SK-N-SH (cell line): ENCODE results near the gene SNX27. TPM values are rescaled to one million over a fixed set of nuclear protein-coding genes. Genes with fewer than 3 reads are reported as not detected.

Experiments used
- CTCF ChIA-PET: fragments of 300-600, 350-600 bp; formaldehyde crosslinking; extraction: SDS; loops from one replicate; lab custom pipeline; 2021; lab: Yijun Ruan, JAX
- POLR2A ChIA-PET: fragments of 350-600 bp; sonication (Branson Sonifier 250); formaldehyde crosslinking; extraction: SDS; loops from one replicate; lab custom pipeline; 2020; ENCODE audit warnings: antibody characterized with exemption, inconsistent platforms; lab: Yijun Ruan, JAX
- DNase-seq: peaks from one replicate; pipeline ENCODE4 v3.0.0; 2012
- H2AFZ ChIP-seq: fragments of 200-600 bp; sonication (generic); 2 replicates; pipeline ENCODE4 v1.8.1; 2016; ENCODE audit warnings: antibody characterized with exemption, mild to moderate bottlenecking, low read depth
- H3F3A ChIP-seq: fragments of 200-600 bp; sonication (generic); replicated peaks from 2 replicates; pipeline ENCODE3; 2016; ENCODE audit warnings: antibody characterized with exemption, mild to moderate bottlenecking; ENCODE audit not compliant: insufficient read depth
- H3K27ac ChIP-seq, 2 experiments: fragments of 200-500 bp in 1 of 2; fragments of 200-600 bp in 1 of 2; sonication (Bioruptor generic) in 1 of 2; sonication (generic), shearing (Covaris generic) in 1 of 2; 2 replicates each; pipeline versions ENCODE4 v1.5.1 to v1.6.1; 2014 to 2016; ENCODE audit warnings: low read depth in 2 of 2, inconsistent platforms in 1 of 2, low read length in 1 of 2, mild to moderate bottlenecking in 1 of 2, mixed read lengths in 1 of 2
- H3K27me3 ChIP-seq: fragments of 200-600 bp; sonication (generic), shearing (Covaris generic); 2 replicates; pipeline ENCODE4 v1.6.1; 2016; ENCODE audit warnings: mixed run types; ENCODE audit not compliant: insufficient read depth
- H3K36me3 ChIP-seq, 2 experiments: fragments of 200-500 bp in 1 of 2; fragments of 200-600 bp in 1 of 2; sonication (Bioruptor generic) in 1 of 2; sonication (generic) in 1 of 2; replicated peaks in 1 of 2; 2 replicates each; pipeline versions ENCODE3 to v1.5.1; 2014 to 2016; ENCODE audit warnings: low read length in 1 of 2, mild to moderate bottlenecking in 1 of 2; ENCODE audit not compliant: insufficient read depth in 2 of 2, control insufficient read depth in 1 of 2
- H3K4me1 ChIP-seq, 2 experiments: fragments of 200-500 bp in 1 of 2; fragments of 200-600 bp in 1 of 2; sonication (Bioruptor generic) in 1 of 2; sonication (generic), shearing (Covaris generic) in 1 of 2; 2 replicates each; pipeline versions ENCODE4 v1.5.1 to v1.6.1; 2014 to 2016; ENCODE audit warnings: low read depth in 1 of 2, low read length in 1 of 2, mixed run types in 1 of 2; ENCODE audit not compliant: insufficient read depth in 2 of 2, control insufficient read depth in 1 of 2
- H3K4me2 ChIP-seq: fragments of 200-600 bp; sonication (generic), shearing (Covaris generic); 2 replicates; pipeline ENCODE4 v1.6.1; 2017; ENCODE audit warnings: mixed run types
- H3K4me3 ChIP-seq, 2 experiments: fragments of 200-500 bp in 1 of 2; fragments of 200-600 bp in 1 of 2; sonication (Bioruptor generic) in 1 of 2; sonication (generic), shearing (Covaris generic) in 1 of 2; 2 replicates each; pipeline versions ENCODE4 v1.5.1 to v1.8.1; 2014 to 2016; ENCODE audit warnings: low read depth in 2 of 2, inconsistent platforms in 1 of 2, low read length in 1 of 2, mild to moderate bottlenecking in 1 of 2, mixed read lengths in 1 of 2, moderate library complexity in 1 of 2
- H3K79me2 ChIP-seq: fragments of 200-600 bp; sonication (generic); 2 replicates; pipeline ENCODE4 v1.8.1; 2017; ENCODE audit warnings: mild to moderate bottlenecking; ENCODE audit not compliant: insufficient read depth
- H3K9ac ChIP-seq: fragments of 200-600 bp; sonication (generic); 2 replicates; pipeline ENCODE4 v1.6.1; 2017; ENCODE audit warnings: mixed run types
- H3K9me2 ChIP-seq: fragments of 200-600 bp; sonication (generic); 2 replicates; pipeline ENCODE4 v1.6.1; 2017; ENCODE audit warnings: mixed run types
- H3K9me3 ChIP-seq: fragments of 200-600 bp; sonication (generic); 2 replicates; pipeline ENCODE4 v1.6.1; 2017; ENCODE audit warnings: mixed run types, mild to moderate bottlenecking, moderate library complexity
- H4K20me1 ChIP-seq: fragments of 200-600 bp; sonication (generic); 2 replicates; pipeline ENCODE4 v1.6.1; 2017; ENCODE audit warnings: mild to moderate bottlenecking, mixed run types; ENCODE audit not compliant: insufficient read depth
- CHD2 ChIP-seq: fragments of 150-350 bp; IDR thresholded peaks from 2 replicates; pipeline ENCODE4 v1.6.1; 2018; ENCODE audit warnings: low read length; ENCODE audit not compliant: partially characterized antibody
- EZH2phosphoT487 ChIP-seq: fragments of 200-600 bp; sonication (generic); IDR thresholded peaks from 2 replicates; pipeline ENCODE4 v1.6.1; 2017; ENCODE audit warnings: low read depth, mixed run types, mild to moderate bottlenecking, antibody characterized with exemption, moderate library complexity, borderline replicate concordance
- FOXJ3 ChIP-seq: sonication (generic); formaldehyde crosslinking; IDR thresholded peaks from 2 replicates; pipeline ENCODE4 v1.5.1; 2020; ENCODE audit warnings: mild to moderate bottlenecking, missing genetic modification reagents
- GABPA ChIP-seq: IDR thresholded peaks from 2 replicates; pipeline ENCODE4 v1.4.0; 2012; ENCODE audit warnings: low read depth, mild to moderate bottlenecking
- GATA2 ChIP-seq: sonication (generic); formaldehyde crosslinking; IDR thresholded peaks from 2 replicates; pipeline ENCODE4 v1.5.0; 2020; ENCODE audit warnings: mild to moderate bottlenecking, missing genetic modification reagents
- MEF2A ChIP-seq: IDR thresholded peaks from 2 replicates; pipeline ENCODE4 v1.4.0; 2012; ENCODE audit warnings: low read depth, borderline replicate concordance
- MXI1 ChIP-seq: IDR thresholded peaks from 2 replicates; pipeline ENCODE4 v1.6.1; 2012; ENCODE audit warnings: mild to moderate bottlenecking, low read depth, low read length, improper control_type of control experiment
- RCOR1 ChIP-seq: fragments of 150-350 bp; IDR thresholded peaks from 2 replicates; pipeline ENCODE4 v1.6.1; 2017; ENCODE audit warnings: antibody characterized with exemption, low read length
- RFX5 ChIP-seq: IDR thresholded peaks from 2 replicates; pipeline ENCODE4 v1.6.1; 2012; ENCODE audit warnings: mild to moderate bottlenecking, improper control_type of control experiment, low read length
- SIN3A ChIP-seq: IDR thresholded peaks from 2 replicates; pipeline ENCODE4 v1.6.1; 2012; ENCODE audit warnings: low read depth, mild to moderate bottlenecking, low read length, moderate library complexity, borderline replicate concordance
- TCF12 ChIP-seq: IDR thresholded peaks from 2 replicates; pipeline ENCODE4 v1.4.0; 2012
- TEAD4 ChIP-seq: IDR thresholded peaks from 2 replicates; pipeline ENCODE4 v1.4.0; 2012; ENCODE audit warnings: mild to moderate bottlenecking, borderline replicate concordance; ENCODE audit not compliant: insufficient read depth
- YY1 ChIP-seq: IDR thresholded peaks from 2 replicates; pipeline ENCODE4 v1.4.0; 2012; ENCODE audit warnings: low read depth, mild to moderate bottlenecking
- WGBS: methylation state at CpG from one replicate; pipeline ENCODE4 v1.1.6; 2017; ENCODE audit warnings: low lambda C conversion rate; 5-methylcytosine and 5-hydroxymethylcytosine counted together
- polyA plus RNA-seq, 3 experiments: library from polyadenylated mRNA; depleted of rRNA; stranded (reverse); fragments of >200 nt; gene quantifications; 2 replicates each; pipeline ENCODE4 v1.2.3, GENCODE V29; 2012
- TF ChIP-seq, protein P1 (sequence below): fragments of 150-350 bp; IDR thresholded peaks from 2 replicates; pipeline ENCODE4 v1.6.1; 2016; ENCODE audit warnings: mild to moderate bottlenecking, low read depth, low read length
- TF ChIP-seq, protein P2 (sequence below): IDR thresholded peaks from 2 replicates; pipeline ENCODE4 v1.6.1; 2012; ENCODE audit warnings: mild to moderate bottlenecking, low read depth, low read length, moderate library complexity
- TF ChIP-seq, protein P3 (sequence below): fragments of 200-600 bp; sonication (generic); IDR thresholded peaks from 2 replicates; pipeline ENCODE4 v1.6.1; 2017; ENCODE audit warnings: antibody characterized with exemption, mild to moderate bottlenecking, moderate library complexity
- TF ChIP-seq, protein P4 (sequence below): IDR thresholded peaks from 2 replicates; pipeline ENCODE4 v1.4.0; 2012; ENCODE audit warnings: low read depth

SNX27 gene
- polyA plus RNA-seq, 1 of the 3 experiments (the other 2 are of a cell fraction): 10.8 TPM

DNA sequence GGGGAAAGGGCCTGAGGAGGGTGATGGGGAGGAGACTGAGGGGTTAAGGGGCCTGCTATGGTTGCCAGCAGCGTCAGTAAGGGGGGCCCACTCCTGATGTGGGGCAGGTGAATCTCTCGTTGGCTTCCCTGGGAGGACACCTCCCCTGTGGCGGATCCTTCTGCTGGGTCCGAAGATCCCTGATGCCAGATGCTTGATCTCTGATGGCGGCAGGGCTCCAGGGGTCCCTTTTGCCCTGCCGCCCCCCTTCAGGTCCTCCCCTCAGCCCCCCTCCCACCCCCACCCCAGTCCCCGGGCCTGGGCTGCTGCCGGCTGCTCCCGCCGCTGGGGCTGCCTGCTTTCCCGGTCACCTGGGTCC lies 104.5 kb downstream of the SNX27 start:
- no peaks in the 10 kb centered on the region for H3K9me3 ChIP-seq
- CTCF ChIA-PET: interaction anchor here (0.6 to 7.1 kb wide), 28 partner anchors 9 to 1649 kb away, joined by 3 to 64 read pairs (median 4); no protein-coding TSS in a partner anchor

DNA sequence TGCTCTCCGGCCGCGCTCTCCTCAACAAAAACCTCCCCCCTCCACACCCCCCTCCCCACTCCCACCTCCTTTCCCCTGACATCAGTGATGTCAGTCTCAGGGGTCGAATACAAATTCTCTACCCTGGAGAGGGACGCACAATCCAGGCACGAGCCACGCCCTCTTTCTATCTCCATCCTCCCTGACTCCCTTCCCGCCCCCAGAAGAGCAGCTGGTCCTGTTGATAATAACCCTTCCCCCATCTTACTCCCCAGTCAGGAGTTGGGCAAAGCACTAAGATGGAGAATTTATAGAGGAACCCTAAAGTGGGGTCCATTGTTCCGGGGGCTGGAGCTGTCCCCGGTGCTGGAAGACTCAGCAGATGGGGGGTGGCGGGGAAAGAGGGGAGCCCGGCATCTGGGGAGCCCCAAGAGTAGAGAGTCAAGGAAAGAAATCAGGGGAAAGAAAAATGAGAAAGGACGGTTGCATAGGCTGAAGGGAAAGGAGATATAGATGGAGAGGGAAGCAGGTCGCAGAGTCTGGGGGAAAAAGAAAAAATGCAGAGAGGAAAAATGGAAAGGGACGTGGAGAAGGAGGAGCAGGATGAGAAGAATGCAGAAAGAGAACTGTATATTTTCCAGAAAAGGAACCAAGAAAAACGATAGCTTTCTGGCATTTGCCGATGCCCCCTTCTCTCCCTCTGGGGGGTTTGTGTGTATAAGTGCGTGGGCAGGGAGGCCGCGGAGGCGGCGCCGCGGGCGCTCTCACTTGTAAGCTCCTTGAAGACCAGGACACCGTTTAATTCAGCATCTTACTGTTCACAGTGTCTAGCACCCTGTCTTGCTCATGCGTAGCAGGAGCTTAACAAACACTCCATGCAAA lies 105.2 kb downstream of the SNX27 start, which contains the start of gene CELF3:
TSS of gene CELF3 (minus strand) at position 33 of the 861 bp plus-strand sequence. CDS start 783 bp downstream, outside the sequence.
- Histone ChIP-seq H3K4me3 (peak within 1 kb of the TSS; percentile 43 to 55; a peak in 3 of 4 replicates), H3K36me3 (no peaks in the 10 kb centered on the region), H3K9ac (no peak within 1 kb of the TSS), H3K27me3 (peaks cover 34% of the 10 kb centered on the region), H3K9me2 (no peaks in the 10 kb centered on the region), H3K27ac (peak within 1 kb of the TSS in 1 of 2 experiments; percentile 77; a peak in 2 of 4 replicates), H3K4me2 (peak within 1 kb of the TSS; percentile 77), H3F3A (no peaks in the 10 kb centered on the region), H2AFZ (no peak within 1 kb of the TSS), H3K4me1 (peaks cover 0 to 53% of the 10 kb centered on the region in 2 experiments; a peak in 3 of 4 replicates), H4K20me1 (no peaks in the 10 kb centered on the region)
- CTCF ChIA-PET: interaction anchor here (0.6 to 7.1 kb wide), 25 partner anchors 9 to 273 kb away, joined by 3 to 64 read pairs (median 4); no protein-coding TSS in a partner anchor
- POLR2A ChIA-PET: interaction anchor here (1.2 to 3.3 kb wide), 4 partner anchors 12 to 73 kb away, joined by 3 to 24 read pairs (median 4); partner anchors contain the start of genes MRPL9 and TDRKH
- DNase-seq: peak; percentile 93
- peak; percentile 29; the same call in 1 of the 2 replicates for TF ChIP-seq MXI1
- no peak for TF ChIP-seq GABPA
- TF ChIP-seq FOXJ3 (CRISPR knock-in tag): 0 out of 2 replicates have a peak, but pooled peaks have one; percentile 41
- TF ChIP-seq, protein P1, sequence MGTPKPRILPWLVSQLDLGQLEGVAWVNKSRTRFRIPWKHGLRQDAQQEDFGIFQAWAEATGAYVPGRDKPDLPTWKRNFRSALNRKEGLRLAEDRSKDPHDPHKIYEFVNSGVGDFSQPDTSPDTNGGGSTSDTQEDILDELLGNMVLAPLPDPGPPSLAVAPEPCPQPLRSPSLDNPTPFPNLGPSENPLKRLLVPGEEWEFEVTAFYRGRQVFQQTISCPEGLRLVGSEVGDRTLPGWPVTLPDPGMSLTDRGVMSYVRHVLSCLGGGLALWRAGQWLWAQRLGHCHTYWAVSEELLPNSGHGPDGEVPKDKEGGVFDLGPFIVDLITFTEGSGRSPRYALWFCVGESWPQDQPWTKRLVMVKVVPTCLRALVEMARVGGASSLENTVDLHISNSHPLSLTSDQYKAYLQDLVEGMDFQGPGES: peak; percentile 91
- no peak for TF ChIP-seq TCF12
- TF ChIP-seq YY1: peak; percentile 60; the same call in 1 of the 2 replicates
- TF ChIP-seq RCOR1: peak; percentile 52; the same call in 1 of the 2 replicates
- TF ChIP-seq, protein P2, sequence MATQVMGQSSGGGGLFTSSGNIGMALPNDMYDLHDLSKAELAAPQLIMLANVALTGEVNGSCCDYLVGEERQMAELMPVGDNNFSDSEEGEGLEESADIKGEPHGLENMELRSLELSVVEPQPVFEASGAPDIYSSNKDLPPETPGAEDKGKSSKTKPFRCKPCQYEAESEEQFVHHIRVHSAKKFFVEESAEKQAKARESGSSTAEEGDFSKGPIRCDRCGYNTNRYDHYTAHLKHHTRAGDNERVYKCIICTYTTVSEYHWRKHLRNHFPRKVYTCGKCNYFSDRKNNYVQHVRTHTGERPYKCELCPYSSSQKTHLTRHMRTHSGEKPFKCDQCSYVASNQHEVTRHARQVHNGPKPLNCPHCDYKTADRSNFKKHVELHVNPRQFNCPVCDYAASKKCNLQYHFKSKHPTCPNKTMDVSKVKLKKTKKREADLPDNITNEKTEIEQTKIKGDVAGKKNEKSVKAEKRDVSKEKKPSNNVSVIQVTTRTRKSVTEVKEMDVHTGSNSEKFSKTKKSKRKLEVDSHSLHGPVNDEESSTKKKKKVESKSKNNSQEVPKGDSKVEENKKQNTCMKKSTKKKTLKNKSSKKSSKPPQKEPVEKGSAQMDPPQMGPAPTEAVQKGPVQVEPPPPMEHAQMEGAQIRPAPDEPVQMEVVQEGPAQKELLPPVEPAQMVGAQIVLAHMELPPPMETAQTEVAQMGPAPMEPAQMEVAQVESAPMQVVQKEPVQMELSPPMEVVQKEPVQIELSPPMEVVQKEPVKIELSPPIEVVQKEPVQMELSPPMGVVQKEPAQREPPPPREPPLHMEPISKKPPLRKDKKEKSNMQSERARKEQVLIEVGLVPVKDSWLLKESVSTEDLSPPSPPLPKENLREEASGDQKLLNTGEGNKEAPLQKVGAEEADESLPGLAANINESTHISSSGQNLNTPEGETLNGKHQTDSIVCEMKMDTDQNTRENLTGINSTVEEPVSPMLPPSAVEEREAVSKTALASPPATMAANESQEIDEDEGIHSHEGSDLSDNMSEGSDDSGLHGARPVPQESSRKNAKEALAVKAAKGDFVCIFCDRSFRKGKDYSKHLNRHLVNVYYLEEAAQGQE: peak; percentile 98
- TF ChIP-seq GATA2 (CRISPR knock-in tag): peak; percentile 16; the same call in 1 of the 2 replicates
- TF ChIP-seq, protein P3, sequence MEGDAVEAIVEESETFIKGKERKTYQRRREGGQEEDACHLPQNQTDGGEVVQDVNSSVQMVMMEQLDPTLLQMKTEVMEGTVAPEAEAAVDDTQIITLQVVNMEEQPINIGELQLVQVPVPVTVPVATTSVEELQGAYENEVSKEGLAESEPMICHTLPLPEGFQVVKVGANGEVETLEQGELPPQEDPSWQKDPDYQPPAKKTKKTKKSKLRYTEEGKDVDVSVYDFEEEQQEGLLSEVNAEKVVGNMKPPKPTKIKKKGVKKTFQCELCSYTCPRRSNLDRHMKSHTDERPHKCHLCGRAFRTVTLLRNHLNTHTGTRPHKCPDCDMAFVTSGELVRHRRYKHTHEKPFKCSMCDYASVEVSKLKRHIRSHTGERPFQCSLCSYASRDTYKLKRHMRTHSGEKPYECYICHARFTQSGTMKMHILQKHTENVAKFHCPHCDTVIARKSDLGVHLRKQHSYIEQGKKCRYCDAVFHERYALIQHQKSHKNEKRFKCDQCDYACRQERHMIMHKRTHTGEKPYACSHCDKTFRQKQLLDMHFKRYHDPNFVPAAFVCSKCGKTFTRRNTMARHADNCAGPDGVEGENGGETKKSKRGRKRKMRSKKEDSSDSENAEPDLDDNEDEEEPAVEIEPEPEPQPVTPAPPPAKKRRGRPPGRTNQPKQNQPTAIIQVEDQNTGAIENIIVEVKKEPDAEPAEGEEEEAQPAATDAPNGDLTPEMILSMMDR: no peak
- TF ChIP-seq RFX5: peak; percentile 49; the same call in 1 of the 2 replicates
- peak; percentile 96 for TF ChIP-seq CHD2
- TF ChIP-seq, all 33 proteins: peak for 9
- H3K79me2 ChIP-seq: no peaks in the 10 kb centered on the region
- H3K9me3 ChIP-seq: no peaks in the 10 kb centered on the region
- 9% methylated on average over 27 of the region's 27 CpGs for WGBS

More for the DNA sequence above, 104.5 kb downstream of the SNX27 start:
- H3K27ac ChIP-seq: peak overlapping the region in 1 of 2 experiments; percentile 77; a peak in 2 of 4 replicates
- no peaks in the 10 kb centered on the region for H4K20me1 ChIP-seq
- H3K36me3 ChIP-seq: no peaks in the 10 kb centered on the region
- H3K27me3 ChIP-seq: peaks cover 34% of the 10 kb centered on the region
- TF ChIP-seq TEAD4: no peak
- TF ChIP-seq GABPA: no peak
- TF ChIP-seq EZH2phosphoT487: no peak
- no peak for TF ChIP-seq MEF2A
- TF ChIP-seq, protein P4, sequence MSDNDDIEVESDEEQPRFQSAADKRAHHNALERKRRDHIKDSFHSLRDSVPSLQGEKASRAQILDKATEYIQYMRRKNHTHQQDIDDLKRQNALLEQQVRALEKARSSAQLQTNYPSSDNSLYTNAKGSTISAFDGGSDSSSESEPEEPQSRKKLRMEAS: no peak
- no peak for TF ChIP-seq CHD2
- TF ChIP-seq SIN3A: no peak
- H3K4me1 ChIP-seq: peaks cover 0 to 53% of the 10 kb centered on the region in 2 experiments; a peak in 3 of 4 replicates
- no peak overlapping the region; the same call in 1 of the 2 replicates for H3K4me2 ChIP-seq
- WGBS: 3% methylated on average over 5 of the region's 11 CpGs
- H3K79me2 ChIP-seq: no peaks in the 10 kb centered on the region
- no peaks in the 10 kb centered on the region for H3K9me2 ChIP-seq
- no peak overlapping the region for H2AFZ ChIP-seq
- H3F3A ChIP-seq: no peaks in the 10 kb centered on the region
- H3K9ac ChIP-seq: no peak overlapping the region
- DNase-seq: no peak
- POLR2A ChIA-PET: interaction anchor here (1.2 to 3.3 kb wide), 2 partner anchors 12 to 73 kb away, joined by 4 to 24 read pairs; partner anchors contain the start of gene TDRKH
- peak overlapping the region in 1 of 2 experiments; percentile 55; a peak in 2 of 4 replicates for H3K4me3 ChIP-seq
